Stimulated activated CD4-positive, alpha-beta T cell treated with anti-CD3 and anti-CD28 coated beads, TNF-alpha, amount 100 ng/mL, for 4 hours (primary cell): ENCODE results near the gene TMEM178B.
"Not testable (repeated sequence)": the region's sequence is repeated elsewhere in the genome, so short reads cannot be mapped to it uniquely, and the experiment has no call there.

Experiments used
- DNase-seq, 3 experiments: peaks; one replicate each; pipeline ENCODE4 v3.0.0-alpha.2; 2020; ENCODE audit warnings: low read depth in 3 of 3

TMEM178B gene

GRCh38 chr7:141355032-141355431 lies 281.2 kb downstream of the TMEM178B start:
- no peak for DNase-seq

GRCh38 chr7:141356161-141356560 lies 282.3 kb downstream of the TMEM178B start:
- DNase-seq: no peak

- DNase-seq: no peak
These were observed 284.5 kb downstream of the TMEM178B start for GRCh38 chr7:141358386-141358785.

GRCh38 chr7:141359262-141359661 lies 285.4 kb downstream of the TMEM178B start:
- no peak for DNase-seq

GRCh38 chr7:141359740-141360415 lies 286.0 kb downstream of the TMEM178B start:
- no peak for DNase-seq

- no peak for DNase-seq
These were observed 286.5 kb downstream of the TMEM178B start for GRCh38 chr7:141360416-141360760.

GRCh38 chr7:141360803-141361202 lies 286.9 kb downstream of the TMEM178B start:
- no peak for DNase-seq

- DNase-seq: no peak
These were observed 287.6 kb downstream of the TMEM178B start for GRCh38 chr7:141361479-141361878.

- no peak for DNase-seq
These were observed 288.1 kb downstream of the TMEM178B start for GRCh38 chr7:141361960-141362359.

- no peak for DNase-seq
These were observed 288.9 kb downstream of the TMEM178B start for GRCh38 chr7:141362580-141363435.

- DNase-seq: no peak
These were observed 289.9 kb downstream of the TMEM178B start for GRCh38 chr7:141363748-141364147.

GRCh38 chr7:141366091-141366621 lies 292.3 kb downstream of the TMEM178B start:
- DNase-seq: no peak

- no peak for DNase-seq
These were observed 295.6 kb downstream of the TMEM178B start for GRCh38 chr7:141369422-141369821.

- no peak for DNase-seq
These were observed 296.3 kb downstream of the TMEM178B start for GRCh38 chr7:141370178-141370577.

- DNase-seq: no peak
These were observed 296.8 kb downstream of the TMEM178B start for GRCh38 chr7:141370650-141371049.

GRCh38 chr7:141374425-141374824 lies 300.6 kb downstream of the TMEM178B start:
- no peak for DNase-seq

GRCh38 chr7:141375442-141375841 lies 301.6 kb downstream of the TMEM178B start:
- DNase-seq: no peak

GRCh38 chr7:141377906-141378305 lies 304.0 kb downstream of the TMEM178B start:
- no peak for DNase-seq

GRCh38 chr7:141378405-141378804 lies 304.5 kb downstream of the TMEM178B start:
- no peak for DNase-seq

GRCh38 chr7:141381794-141382427 lies 308.0 kb downstream of the TMEM178B start:
- DNase-seq: no peak

GRCh38 chr7:141383356-141383755 lies 309.5 kb downstream of the TMEM178B start:
- not testable (repeated sequence) for DNase-seq

GRCh38 chr7:141386881-141387280 lies 313.0 kb downstream of the TMEM178B start:
- DNase-seq: no peak
